ENCODE data around the gene EDC4. TPM values are rescaled to one million over a fixed set of nuclear protein-coding genes. Genes with fewer than 3 reads are reported as not detected.

Gene EDC4
- total RNA-seq, 1 experiment from 2014 or later, result 100 TPM

- peaks cover 12 to 16% of the 10 kb centered on the region in 2 experiments for H3K4me1 ChIP-seq (ENCODE audit: control insufficient read depth in 1 of 2, insufficient read depth in 2 of 2, low read length in 2 of 2)
- H2AFZ ChIP-seq (ENCODE audit: low read depth, low read length, poor library complexity, severe bottlenecking), result no peak overlapping the region
- no peaks in the 10 kb centered on the region for H4K20me1 ChIP-seq (ENCODE audit: insufficient read depth)
- ATAC-seq (no peak), DNase-seq (ENCODE audit: low read depth, low spot score) (no peak)
- no TSS peak for BruUV-seq (replicated peaks)
- H3K4me2 ChIP-seq (ENCODE audit: low read length), result no peak overlapping the region
- ChIA-PET CTCF (no interaction called here), RAD21 (ENCODE audit: low non-redundant PET in 1 of 2, low total read pairs in 2 of 2, uncharacterized antibody in 2 of 2, unreplicated experiment in 2 of 2) (no interaction called here), POLR2A (no interaction called here)
- H3K4me3 ChIP-seq (replicated peaks in 1 of 2; ENCODE audit: low read depth in 1 of 2, low read length in 2 of 2), result no peak overlapping the region
- no peaks in the 10 kb centered on the region for H3K27me3 ChIP-seq (ENCODE audit: insufficient read depth, low read length)
- H3K79me2 ChIP-seq (ENCODE audit: insufficient read depth, low read length), result no peaks in the 10 kb centered on the region
- no peaks in the 10 kb centered on the region for H3K9me3 ChIP-seq (ENCODE audit: control insufficient read depth in 1 of 2, insufficient read depth in 1 of 2, low read depth in 1 of 2, low read length in 2 of 2)
- no peaks in the 10 kb centered on the region; a peak in 1 of 4 replicates for H3K36me3 ChIP-seq (ENCODE audit: control insufficient read depth in 1 of 2, insufficient read depth in 2 of 2, low read length in 2 of 2)
- no peaks in the 10 kb centered on the region for H3K9me2 ChIP-seq (ENCODE audit: insufficient read depth)
- no peak overlapping the region for H3K9ac ChIP-seq (ENCODE audit: low read length)
- intact Hi-C loops (cut with micrococcal nuclease), result no loop called here
- H3K27ac ChIP-seq (ENCODE audit: low read depth, low read length), result no peak overlapping the region
- TF ChIP-seq CEBPB (IDR thresholded peaks at IDR 0.05; ENCODE audit: low read depth), result no peak
- no peak for TF ChIP-seq JUND (IDR thresholded peaks at IDR 0.05)
- no peak for TF ChIP-seq FOSL1 (IDR thresholded peaks at IDR 0.05; ENCODE audit: low read depth)
- no peak for TF ChIP-seq REST (IDR thresholded peaks at IDR 0.05; ENCODE audit: low read depth)
- TF ChIP-seq ZBTB33 (IDR thresholded peaks at IDR 0.05; ENCODE audit: extremely low read depth, insufficient replicate concordance, low read length), result no peak
- TF ChIP-seq ZFX (IDR thresholded peaks at IDR 0.05), result no peak
- TF ChIP-seq EZH2phosphoT487 (IDR thresholded peaks at IDR 0.05; ENCODE audit: borderline replicate concordance), result no peak
Measured at GRCh38 chr16:67915831-67916723, 43.2 kb downstream of the EDC4 start.
